GM23338 (cell line): ENCODE data around the gene ZNF524.

ENCODE experiments used
- CTCF ChIP-seq, 2 experiments: fragments of 200-600 bp in 1 of 2; sonication (generic) in 1 of 2; conservative IDR thresholded peaks; 2 replicates each; pipeline versions ENCODE4 v1.5.1 to v1.6.1; 2016 to 2017; ENCODE audit warnings: antibody characterized with exemption in 2 of 2, low read depth in 2 of 2, mild to moderate bottlenecking in 2 of 2, moderate library complexity in 1 of 2
- EZH2 ChIP-seq: fragments of 200-600 bp; sonication (generic); IDR thresholded peaks from one replicate; pipeline ENCODE4 v1.8.0; 2017; ENCODE audit warnings: antibody characterized with exemption, mild to moderate bottlenecking, low read depth; ENCODE audit not compliant: unreplicated experiment
- REST ChIP-seq: IDR thresholded peaks from one replicate; pipeline ENCODE4 v1.6.1; 2018; ENCODE audit warnings: antibody characterized with exemption; ENCODE audit not compliant: unreplicated experiment

- TF ChIP-seq REST (no peak), CTCF (conservative IDR thresholded peaks at IDR 0.05; ENCODE audit: low read depth in 2 of 2) (no peak), EZH2 (no peak)
Measured at GRCh38 chr19:55591555-55591954, 8.5 kb upstream of the ZNF524 start.
